MG63 (cell line): ENCODE measurements around the gene TXK. TPM values are rescaled to one million over a fixed set of nuclear protein-coding genes. Genes with fewer than 3 reads are reported as not detected.

Experiments used
- DNase-seq: peaks from one replicate; pipeline ENCODE4 v3.0.0-alpha.2; 2020
- H3K27me3 ChIP-seq: fragments of 250-450 bp; sonication (Bioruptor Pico); 2 replicates; pipeline ENCODE4 v1.5.1; 2020; ENCODE audit warnings: mild to moderate bottlenecking, moderate library complexity
- H3K36me3 ChIP-seq: fragments of 250-450 bp; sonication (Bioruptor Pico); 2 replicates; pipeline ENCODE4 v1.5.1; 2020; ENCODE audit warnings: mild to moderate bottlenecking, moderate library complexity
- H3K4me3 ChIP-seq: fragments of 250-450 bp; sonication (Bioruptor Pico); 2 replicates; pipeline ENCODE4 v1.5.1; 2020; ENCODE audit warnings: mild to moderate bottlenecking, moderate library complexity
- H3K9me3 ChIP-seq: fragments of 250-450 bp; sonication (Bioruptor Pico); 2 replicates; pipeline ENCODE4 v1.5.1; 2020; ENCODE audit warnings: mild to moderate bottlenecking, moderate library complexity
- total RNA-seq: library from RNA; depleted of rRNA; stranded (reverse); fragments of >200 nt; shearing (Covaris generic); gene quantifications from 2 replicates; pipeline ENCODE4 v1.2.3, GENCODE V29; 2014; ENCODE audit warnings: low replicate concordance

The TXK gene
- total RNA-seq, 1 experiment from 2014 or later = not detected

DNA sequence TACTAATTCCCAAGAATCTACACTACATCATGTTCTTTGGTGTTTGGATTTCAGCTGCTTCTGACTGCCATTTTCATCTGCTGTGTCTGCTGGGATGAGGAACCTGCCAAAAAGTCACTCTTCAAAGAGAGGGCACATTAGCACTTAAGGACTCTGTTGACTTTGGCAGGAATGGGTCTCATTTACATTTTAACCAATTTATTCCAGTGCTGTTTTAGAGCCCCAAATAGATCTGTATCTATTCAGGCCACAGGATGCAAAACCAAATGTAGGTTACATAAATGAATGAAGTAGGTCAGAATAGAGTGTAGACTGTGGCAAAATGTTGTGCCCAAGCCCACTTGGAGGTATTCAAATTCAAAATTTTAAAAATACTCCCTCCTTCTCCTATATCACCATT lies 14.4 kb downstream of the TXK start:
- no peak for DNase-seq
- no peaks in the 10 kb centered on the region for H3K27me3 ChIP-seq
- H3K36me3 ChIP-seq = no peaks in the 10 kb centered on the region
- no peak overlapping the region for H3K4me3 ChIP-seq
- no peaks in the 10 kb centered on the region for H3K9me3 ChIP-seq

DNA sequence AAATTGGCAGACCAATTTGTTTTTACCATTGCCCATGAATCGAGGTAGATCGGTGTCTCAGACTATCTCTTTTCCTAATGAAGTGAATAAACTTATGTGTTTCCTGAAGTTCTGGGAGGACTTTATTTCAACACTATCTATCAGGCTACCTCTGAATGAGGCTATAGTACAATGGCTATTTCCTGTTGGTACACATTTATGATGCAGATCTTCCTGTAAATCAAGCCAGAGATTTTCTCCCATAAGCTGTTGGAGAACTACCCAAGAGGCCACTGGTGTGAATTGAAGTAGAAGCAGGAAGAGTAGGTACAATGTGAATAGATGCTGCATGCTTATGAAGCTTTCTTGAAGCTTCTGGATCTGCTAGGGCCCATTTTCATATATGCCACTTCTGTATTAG lies 16.0 kb downstream of the TXK start:
- Histone ChIP-seq H3K27me3 (no peaks in the 10 kb centered on the region), H3K36me3 (no peaks in the 10 kb centered on the region), H3K9me3 (no peaks in the 10 kb centered on the region), H3K4me3 (no peak overlapping the region)
- no peak for DNase-seq

DNA sequence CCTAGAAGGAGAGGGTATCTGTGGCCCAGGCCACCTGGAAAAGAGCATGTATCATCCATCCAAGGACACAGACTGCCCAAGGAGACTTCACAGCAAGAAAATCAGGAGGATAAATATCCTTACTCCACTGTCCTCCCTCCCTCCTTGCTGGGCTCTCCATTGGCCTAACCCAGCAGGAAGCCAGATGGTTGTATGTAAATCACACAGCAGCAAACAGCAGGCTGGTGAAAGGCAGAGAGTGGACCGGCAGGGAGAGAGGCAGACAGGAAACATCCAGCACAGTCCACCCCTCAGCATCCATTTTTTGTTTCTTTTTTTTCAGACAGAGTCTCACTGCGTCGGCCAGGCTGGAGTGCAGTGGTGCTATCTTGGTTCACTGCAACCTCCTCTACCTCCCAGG lies 17.5 kb downstream of the TXK start:
- no peak for DNase-seq
- no peak overlapping the region for H3K4me3 ChIP-seq
- H3K36me3 ChIP-seq = no peaks in the 10 kb centered on the region
- H3K9me3 ChIP-seq = no peaks in the 10 kb centered on the region
- H3K27me3 ChIP-seq = no peaks in the 10 kb centered on the region

- no peaks in the 10 kb centered on the region for H3K9me3 ChIP-seq
- H3K4me3 ChIP-seq = no peak overlapping the region
- no peak for DNase-seq
- no peaks in the 10 kb centered on the region for H3K27me3 ChIP-seq
- no peaks in the 10 kb centered on the region for H3K36me3 ChIP-seq
Measured at GRCh38 chr4:48114412-48114811, 19.6 kb downstream of the TXK start.

GRCh38 chr4:48112017-48112667 lies 21.9 kb downstream of the TXK start:
- Histone ChIP-seq H3K36me3 (no peaks in the 10 kb centered on the region), H3K4me3 (peak overlapping the region; percentile 26), H3K27me3 (no peaks in the 10 kb centered on the region), H3K9me3 (no peaks in the 10 kb centered on the region)
- no peak for DNase-seq

DNA sequence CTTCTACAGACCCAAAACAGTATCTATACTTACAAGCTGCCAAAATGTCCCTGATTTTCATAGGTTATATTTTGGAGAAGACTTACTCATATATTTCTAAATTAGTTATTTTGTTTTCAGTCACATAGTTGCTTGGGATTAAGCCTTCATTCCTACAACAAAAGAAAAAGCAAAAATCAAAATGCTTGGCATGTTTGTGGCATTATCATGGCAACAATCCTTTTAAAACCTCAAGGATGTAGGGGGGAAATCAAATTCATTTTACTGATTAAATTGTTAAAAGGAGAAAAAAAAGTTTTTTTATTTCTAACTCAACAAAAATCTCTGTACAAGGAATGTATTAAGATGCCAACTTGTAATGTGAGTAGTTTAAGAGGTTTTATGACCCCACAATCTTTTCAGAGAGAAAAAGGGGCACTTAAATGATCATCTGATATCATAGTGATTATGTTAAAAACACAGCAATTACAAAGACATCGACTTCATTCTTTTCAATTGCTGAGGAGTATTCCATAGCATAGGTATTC lies 23.5 kb downstream of the TXK start:
- no peak overlapping the region for H3K4me3 ChIP-seq
- no peaks in the 10 kb centered on the region for H3K36me3 ChIP-seq
- H3K27me3 ChIP-seq = no peaks in the 10 kb centered on the region
- no peaks in the 10 kb centered on the region for H3K9me3 ChIP-seq
- no peak for DNase-seq

- H3K9me3 ChIP-seq = no peaks in the 10 kb centered on the region
- no peaks in the 10 kb centered on the region for H3K27me3 ChIP-seq
- H3K4me3 ChIP-seq = no peak overlapping the region
- no peak for DNase-seq
- H3K36me3 ChIP-seq = no peaks in the 10 kb centered on the region
Measured at GRCh38 chr4:48109413-48110263, 24.4 kb downstream of the TXK start.

- no peaks in the 10 kb centered on the region for H3K27me3 ChIP-seq
- DNase-seq = no peak
- no peaks in the 10 kb centered on the region for H3K36me3 ChIP-seq
- H3K4me3 ChIP-seq = no peak overlapping the region
- no peaks in the 10 kb centered on the region for H3K9me3 ChIP-seq
Measured at GRCh38 chr4:48108309-48109073, 25.6 kb downstream of the TXK start.

GRCh38 chr4:48105230-48105629 lies 28.8 kb downstream of the TXK start:
- Histone ChIP-seq H3K9me3 (no peaks in the 10 kb centered on the region), H3K27me3 (no peaks in the 10 kb centered on the region), H3K36me3 (no peaks in the 10 kb centered on the region), H3K4me3 (no peak overlapping the region)
- DNase-seq = no peak

GRCh38 chr4:48103483-48104139 lies 30.4 kb downstream of the TXK start:
- DNase-seq = no peak
- Histone ChIP-seq H3K36me3 (no peaks in the 10 kb centered on the region), H3K4me3 (no peak overlapping the region), H3K27me3 (no peaks in the 10 kb centered on the region), H3K9me3 (no peaks in the 10 kb centered on the region)

GRCh38 chr4:48102303-48102702 lies 31.7 kb downstream of the TXK start:
- Histone ChIP-seq H3K36me3 (no peaks in the 10 kb centered on the region), H3K4me3 (no peak overlapping the region), H3K27me3 (no peaks in the 10 kb centered on the region), H3K9me3 (no peaks in the 10 kb centered on the region)
- no peak for DNase-seq

GRCh38 chr4:48100256-48100655 lies 33.8 kb downstream of the TXK start:
- no peaks in the 10 kb centered on the region for H3K27me3 ChIP-seq
- H3K4me3 ChIP-seq = no peak overlapping the region
- no peaks in the 10 kb centered on the region for H3K36me3 ChIP-seq
- H3K9me3 ChIP-seq = no peaks in the 10 kb centered on the region
- no peak for DNase-seq

DNA sequence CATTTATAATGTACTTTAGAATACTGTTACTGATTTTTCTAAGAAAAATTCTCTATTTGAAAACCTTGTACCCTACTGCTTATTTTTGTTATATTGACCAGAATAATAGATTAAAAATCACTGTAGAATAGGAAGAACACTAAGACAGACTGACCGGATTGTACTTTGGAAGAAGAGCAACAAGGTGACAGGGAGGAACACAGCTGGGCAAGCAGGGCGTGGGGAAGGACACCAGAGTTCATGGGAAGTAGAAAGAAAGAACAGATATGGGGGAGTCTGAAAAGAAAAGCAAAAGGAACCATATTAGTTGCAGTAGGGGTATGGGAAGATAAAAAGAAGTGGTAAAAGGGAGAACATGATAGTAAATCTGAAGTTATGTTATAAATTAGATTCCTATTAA lies 38.6 kb downstream of the TXK start:
- Histone ChIP-seq H3K4me3 (no peak overlapping the region), H3K36me3 (no peaks in the 10 kb centered on the region), H3K9me3 (no peaks in the 10 kb centered on the region), H3K27me3 (no peaks in the 10 kb centered on the region)
- no peak for DNase-seq

GRCh38 chr4:48093991-48094416 lies 40.0 kb downstream of the TXK start:
- H3K36me3 ChIP-seq = no peaks in the 10 kb centered on the region
- DNase-seq = peak; percentile 6
- no peaks in the 10 kb centered on the region for H3K9me3 ChIP-seq
- no peaks in the 10 kb centered on the region for H3K27me3 ChIP-seq
- H3K4me3 ChIP-seq = no peak overlapping the region

DNA sequence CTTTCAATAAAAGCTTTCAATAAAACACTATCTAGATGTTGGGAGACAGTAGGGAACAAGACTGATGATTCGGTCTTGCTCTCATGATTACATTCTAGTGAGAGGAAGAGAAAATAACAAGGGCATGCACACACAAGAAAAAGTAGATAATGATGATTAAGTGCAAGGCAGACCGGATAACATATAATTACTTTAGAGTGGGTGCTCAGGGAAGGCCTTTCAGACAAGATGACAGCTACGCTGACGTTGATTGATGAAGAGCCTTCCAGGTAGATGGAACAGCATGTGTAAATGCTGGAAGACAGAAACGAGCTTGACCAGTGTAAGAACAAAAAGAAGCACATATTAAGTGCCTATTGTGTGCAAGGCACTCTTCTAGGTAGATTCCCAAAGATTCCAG lies 43.4 kb downstream of the TXK start:
- no peaks in the 10 kb centered on the region for H3K27me3 ChIP-seq
- no peak for DNase-seq
- no peaks in the 10 kb centered on the region for H3K36me3 ChIP-seq
- H3K9me3 ChIP-seq = no peaks in the 10 kb centered on the region
- no peak overlapping the region for H3K4me3 ChIP-seq

- DNase-seq = no peak
- Histone ChIP-seq H3K4me3 (no peak overlapping the region), H3K9me3 (no peaks in the 10 kb centered on the region), H3K36me3 (no peaks in the 10 kb centered on the region), H3K27me3 (no peaks in the 10 kb centered on the region)
Measured at GRCh38 chr4:48085821-48086589, 48.0 kb downstream of the TXK start.
